ENCODE measurements around the gene SMIM14. TPM values are rescaled to one million over a fixed set of nuclear protein-coding genes. Genes with fewer than 3 reads are reported as not detected.
"Not testable (repeated sequence)": the region's sequence is repeated elsewhere in the genome, so short reads cannot be mapped to it uniquely, and the experiment has no call there.

Gene SMIM14
- total RNA-seq, 1 donor from 2014 or later, result 48.6 TPM

GRCh38 chr4:39596971-39597370 is 41.7 kb downstream of the SMIM14 start:
- DNase-seq (ENCODE audit: low spot score), result no peak

GRCh38 chr4:39591290-39591689 is 47.4 kb downstream of the SMIM14 start:
- no peak for DNase-seq (ENCODE audit: low spot score)

- no peak for DNase-seq (ENCODE audit: low spot score)
Observed at GRCh38 chr4:39587881-39588280, 50.8 kb downstream of the SMIM14 start.

- no peak for DNase-seq (ENCODE audit: low spot score)
Observed at GRCh38 chr4:39574946-39575345, 63.7 kb downstream of the SMIM14 start.

- no peak for DNase-seq (ENCODE audit: low spot score)
Observed at GRCh38 chr4:39571504-39571903, 67.2 kb downstream of the SMIM14 start.

GRCh38 chr4:39571054-39571453 is 67.6 kb downstream of the SMIM14 start:
- no peak for DNase-seq (ENCODE audit: low spot score)

- no peak for DNase-seq (ENCODE audit: low spot score)
Observed at GRCh38 chr4:39569209-39569608, 69.5 kb downstream of the SMIM14 start.

- DNase-seq (ENCODE audit: low spot score), result no peak
Observed at GRCh38 chr4:39568805-39569204, 69.9 kb downstream of the SMIM14 start.

- no peak for DNase-seq (ENCODE audit: low spot score)
Observed at GRCh38 chr4:39565878-39566600, 72.6 kb downstream of the SMIM14 start.

GRCh38 chr4:39563346-39563847 is 75.3 kb downstream of the SMIM14 start:
- no peak for DNase-seq (ENCODE audit: low spot score)

- no peak for DNase-seq (ENCODE audit: low spot score)
Observed at GRCh38 chr4:39562792-39563191, 75.9 kb downstream of the SMIM14 start.

- DNase-seq (ENCODE audit: low spot score), result no peak
Observed at GRCh38 chr4:39559626-39560025, 79.0 kb downstream of the SMIM14 start.

- DNase-seq (ENCODE audit: low spot score), result no peak
Observed at GRCh38 chr4:39555472-39555871, 83.2 kb downstream of the SMIM14 start.

GRCh38 chr4:39548425-39549067 is 90.1 kb downstream of the SMIM14 start:
- no peak for DNase-seq (ENCODE audit: low spot score)

GRCh38 chr4:39544580-39545315 is 93.9 kb downstream of the SMIM14 start:
- DNase-seq (ENCODE audit: low spot score), result no peak

GRCh38 chr4:39544080-39544479 is 94.6 kb downstream of the SMIM14 start:
- not testable (repeated sequence) for DNase-seq (ENCODE audit: low spot score)

GRCh38 chr4:39543034-39543433 is 95.6 kb downstream of the SMIM14 start:
- DNase-seq (ENCODE audit: low spot score), result no peak

GRCh38 chr4:39542611-39543012 is 96.1 kb downstream of the SMIM14 start:
- no peak for DNase-seq (ENCODE audit: low spot score)

- DNase-seq (ENCODE audit: low spot score), result no peak
Observed at GRCh38 chr4:39541987-39542610, 96.6 kb downstream of the SMIM14 start.

- DNase-seq (ENCODE audit: low spot score), result no peak
Observed at GRCh38 chr4:39539089-39539611, 99.5 kb downstream of the SMIM14 start.

- DNase-seq (ENCODE audit: low spot score), result no peak
Observed at GRCh38 chr4:39533541-39533940, 105.1 kb downstream of the SMIM14 start.

GRCh38 chr4:39532237-39532636 is 106.4 kb downstream of the SMIM14 start:
- not testable (repeated sequence) for DNase-seq (ENCODE audit: low spot score)
